ENCODE measurements around the gene MFNG. TPM values are rescaled to one million over a fixed set of nuclear protein-coding genes. Genes with fewer than 3 reads are reported as not detected.

MFNG gene
- total RNA-seq, 1 donor from 2014 or later, result 3.2 TPM

GRCh38 chr22:37497062-37497599 lies 10.9 kb upstream of the MFNG start:
- Mint-ChIP-seq H3K9me3 (ENCODE audit: low read depth) (no peaks in the 10 kb centered on the region), H3K36me3 (ENCODE audit: insufficient read depth) (peaks cover 29% of the 10 kb centered on the region), H3K27ac (no peak overlapping the region), H3K4me1 (ENCODE audit: low read depth) (peaks cover 33% of the 10 kb centered on the region), H3K4me3 (ENCODE audit: low read depth) (no peak overlapping the region), H3K27me3 (no peaks in the 10 kb centered on the region)
- no peak for TF ChIP-seq CTCF (IDR thresholded peaks at IDR 0.05; ENCODE audit: unreplicated experiment)
- DNase-seq (ENCODE audit: low spot score, unreplicated experiment), result no peak

GRCh38 chr22:37496651-37497050 lies 10.5 kb upstream of the MFNG start:
- Mint-ChIP-seq H3K9me3 (ENCODE audit: low read depth) (no peaks in the 10 kb centered on the region), H3K4me1 (ENCODE audit: low read depth) (peaks cover 28% of the 10 kb centered on the region), H3K36me3 (ENCODE audit: insufficient read depth) (peaks cover 30% of the 10 kb centered on the region), H3K27ac (no peak overlapping the region), H3K4me3 (ENCODE audit: low read depth) (no peak overlapping the region), H3K27me3 (no peaks in the 10 kb centered on the region)
- no peak for TF ChIP-seq CTCF (IDR thresholded peaks at IDR 0.05; ENCODE audit: unreplicated experiment)
- DNase-seq (ENCODE audit: low spot score, unreplicated experiment), result no peak

GRCh38 chr22:37493979-37494378 lies 7.8 kb upstream of the MFNG start:
- H3K4me1 Mint-ChIP-seq (ENCODE audit: low read depth), result peaks cover 3% of the 10 kb centered on the region

GRCh38 chr22:37492428-37493344 lies 6.5 kb upstream of the MFNG start:
- Mint-ChIP-seq H3K27me3 (no peaks in the 10 kb centered on the region), H3K4me3 (ENCODE audit: low read depth) (no peak overlapping the region), H3K4me1 (ENCODE audit: low read depth) (peaks cover 9% of the 10 kb centered on the region), H3K27ac (no peak overlapping the region), H3K9me3 (ENCODE audit: low read depth) (no peaks in the 10 kb centered on the region), H3K36me3 (ENCODE audit: insufficient read depth) (peaks cover 35% of the 10 kb centered on the region)
- no peak for DNase-seq (ENCODE audit: low spot score, unreplicated experiment)
- peak; percentile 39 for TF ChIP-seq CTCF (IDR thresholded peaks at IDR 0.05; ENCODE audit: unreplicated experiment)

More at GRCh38 chr22:37493979-37494378, 7.8 kb upstream of the MFNG start:
- Mint-ChIP-seq H3K9me3 (ENCODE audit: low read depth) (no peaks in the 10 kb centered on the region), H3K36me3 (ENCODE audit: insufficient read depth) (peaks cover 37% of the 10 kb centered on the region), H3K4me3 (ENCODE audit: low read depth) (no peak overlapping the region), H3K27ac (no peak overlapping the region), H3K27me3 (no peaks in the 10 kb centered on the region)
- no peak for DNase-seq (ENCODE audit: low spot score, unreplicated experiment)
- TF ChIP-seq CTCF (IDR thresholded peaks at IDR 0.05; ENCODE audit: unreplicated experiment), result no peak

- H3K9me3 Mint-ChIP-seq (ENCODE audit: low read depth), result no peaks in the 10 kb centered on the region
- no peak for TF ChIP-seq CTCF (IDR thresholded peaks at IDR 0.05; ENCODE audit: unreplicated experiment)
Measured at GRCh38 chr22:37491559-37492427, 5.6 kb upstream of the MFNG start.

More at GRCh38 chr22:37491559-37492427, 5.6 kb upstream of the MFNG start:
- Mint-ChIP-seq H3K27ac (no peak overlapping the region), H3K4me1 (ENCODE audit: low read depth) (peaks cover 17% of the 10 kb centered on the region), H3K27me3 (no peaks in the 10 kb centered on the region), H3K4me3 (ENCODE audit: low read depth) (no peak overlapping the region), H3K36me3 (ENCODE audit: insufficient read depth) (peaks cover 32% of the 10 kb centered on the region)
- no peak for DNase-seq (ENCODE audit: low spot score, unreplicated experiment)
